ENCODE measurements around the gene SERPINA1.
"Not testable (repeated sequence)": the region's sequence is repeated elsewhere in the genome, so short reads cannot be mapped to it uniquely, and the experiment has no call there.

SERPINA1 gene

DNA sequence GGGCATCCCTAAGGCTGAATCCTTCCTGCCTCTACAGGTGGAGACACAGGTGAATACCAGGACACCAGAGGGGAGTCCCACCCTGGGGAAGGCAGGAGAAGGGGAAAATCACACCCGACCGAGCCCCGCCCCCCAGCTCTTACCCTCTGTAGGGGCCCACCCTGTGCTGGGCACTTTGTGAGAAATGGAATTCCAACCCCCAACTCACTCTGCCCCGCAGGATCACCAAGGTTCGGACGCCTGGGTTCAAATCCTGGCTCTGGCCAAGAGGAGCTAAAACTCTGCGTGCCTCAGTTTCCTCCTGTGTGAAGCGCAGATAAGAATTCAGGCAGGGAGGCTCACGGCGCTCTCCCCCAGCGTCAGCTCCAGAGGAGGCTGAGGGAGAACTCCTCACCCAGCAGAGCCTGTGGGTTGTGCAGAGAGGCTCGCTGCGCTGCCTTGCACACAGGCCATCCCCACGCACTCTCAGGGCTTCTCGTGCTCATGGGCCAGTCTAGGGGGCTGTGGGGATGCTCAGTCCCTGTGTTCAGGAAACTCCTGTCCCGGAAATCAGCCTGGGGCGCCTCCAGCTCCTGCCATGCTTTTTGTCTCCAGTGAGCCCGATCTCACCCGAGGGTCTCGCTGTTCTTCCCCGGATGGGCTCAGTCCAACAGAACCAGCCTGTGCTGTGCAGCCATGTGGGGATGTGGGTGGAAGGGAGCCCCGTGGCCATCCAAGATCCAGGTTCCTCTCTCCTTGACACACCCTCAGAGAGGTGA lies 18.5 kb downstream of the SERPINA1 start:
- DNase-seq (ENCODE audit: low read depth, low spot score) = not testable (repeated sequence)

DNA sequence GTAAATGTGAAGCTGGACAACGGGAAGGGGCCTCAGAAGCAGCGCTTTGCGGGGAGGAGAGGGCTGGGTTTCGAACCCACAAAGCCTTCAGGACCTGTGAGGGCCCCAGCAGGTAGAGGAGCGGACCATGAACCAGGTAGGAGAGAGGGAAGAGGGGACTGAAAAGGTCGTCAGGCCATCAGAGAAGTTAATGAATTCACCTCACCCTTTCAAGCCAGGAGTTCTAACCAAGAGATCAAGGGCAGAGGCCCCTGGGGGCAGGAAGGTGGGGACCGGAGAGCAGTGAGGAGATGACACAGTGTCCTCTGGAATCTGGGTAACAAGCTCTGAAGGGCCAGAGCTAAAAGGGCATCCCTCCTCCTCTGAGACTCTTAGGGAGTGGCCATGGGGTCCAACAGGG lies 19.4 kb downstream of the SERPINA1 start:
- DNase-seq (ENCODE audit: low read depth, low spot score) = no peak

DNA sequence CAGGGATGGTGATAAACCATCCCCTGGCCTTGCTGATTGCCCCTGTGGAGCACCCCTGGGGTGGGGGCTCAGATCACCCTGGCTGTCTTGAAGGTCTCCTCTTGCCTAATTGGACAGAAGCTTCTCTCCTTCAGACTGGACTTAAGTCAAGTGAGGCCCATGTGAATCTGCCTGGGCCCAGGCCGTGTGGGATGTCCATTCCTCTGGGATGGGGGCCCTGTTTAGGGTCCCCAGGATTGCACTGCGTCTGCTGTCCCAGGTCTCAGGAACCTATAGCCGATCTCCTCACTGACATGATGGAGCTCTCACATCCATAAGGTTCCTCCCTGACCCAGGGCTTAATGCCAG lies 20.2 kb downstream of the SERPINA1 start:
- no peak for DNase-seq (ENCODE audit: low read depth, low spot score)

DNA sequence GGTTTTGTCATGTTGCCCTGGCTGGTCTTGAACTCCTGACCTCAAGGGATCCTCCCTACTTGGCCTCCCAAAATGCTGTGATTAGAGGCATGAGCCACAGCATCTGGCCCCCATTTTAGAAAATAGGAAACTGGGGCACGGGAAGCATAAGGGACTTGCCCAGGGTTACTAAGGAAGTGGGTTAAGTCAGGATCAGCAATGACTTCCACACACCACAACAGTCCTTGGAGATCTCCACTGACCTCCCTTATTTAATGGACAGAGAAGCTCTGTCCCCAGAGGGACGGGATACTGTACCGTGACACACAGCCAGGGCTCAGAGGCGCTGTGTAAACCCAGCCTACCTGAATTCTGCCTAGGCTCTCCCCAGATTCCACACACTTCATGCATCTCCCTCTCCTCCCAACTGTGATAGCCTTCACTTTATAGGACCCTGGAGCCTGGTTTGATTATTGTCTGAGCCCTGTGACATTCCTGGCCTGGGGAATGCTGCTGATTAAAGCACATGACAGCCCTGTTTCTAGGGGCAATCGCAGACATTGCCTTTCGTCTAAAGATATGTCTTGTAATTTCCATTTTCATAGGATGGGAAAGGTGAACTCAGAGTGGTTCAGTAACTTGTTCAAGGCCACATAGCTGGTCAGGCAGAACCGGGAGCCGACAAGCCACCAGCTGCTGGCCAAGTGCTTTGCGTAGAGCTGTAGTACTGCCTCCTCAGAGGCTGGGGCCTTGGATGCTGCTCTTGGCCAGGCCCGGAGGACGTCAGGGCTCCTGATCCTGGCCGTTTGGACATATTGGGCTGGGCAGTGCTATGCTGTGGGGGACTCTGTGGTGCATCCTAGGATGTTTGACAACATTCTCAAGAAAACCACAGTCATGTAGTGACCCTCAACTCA lies 20.8 kb downstream of the SERPINA1 start:
- DNase-seq (ENCODE audit: low read depth, low spot score) = no peak

DNA sequence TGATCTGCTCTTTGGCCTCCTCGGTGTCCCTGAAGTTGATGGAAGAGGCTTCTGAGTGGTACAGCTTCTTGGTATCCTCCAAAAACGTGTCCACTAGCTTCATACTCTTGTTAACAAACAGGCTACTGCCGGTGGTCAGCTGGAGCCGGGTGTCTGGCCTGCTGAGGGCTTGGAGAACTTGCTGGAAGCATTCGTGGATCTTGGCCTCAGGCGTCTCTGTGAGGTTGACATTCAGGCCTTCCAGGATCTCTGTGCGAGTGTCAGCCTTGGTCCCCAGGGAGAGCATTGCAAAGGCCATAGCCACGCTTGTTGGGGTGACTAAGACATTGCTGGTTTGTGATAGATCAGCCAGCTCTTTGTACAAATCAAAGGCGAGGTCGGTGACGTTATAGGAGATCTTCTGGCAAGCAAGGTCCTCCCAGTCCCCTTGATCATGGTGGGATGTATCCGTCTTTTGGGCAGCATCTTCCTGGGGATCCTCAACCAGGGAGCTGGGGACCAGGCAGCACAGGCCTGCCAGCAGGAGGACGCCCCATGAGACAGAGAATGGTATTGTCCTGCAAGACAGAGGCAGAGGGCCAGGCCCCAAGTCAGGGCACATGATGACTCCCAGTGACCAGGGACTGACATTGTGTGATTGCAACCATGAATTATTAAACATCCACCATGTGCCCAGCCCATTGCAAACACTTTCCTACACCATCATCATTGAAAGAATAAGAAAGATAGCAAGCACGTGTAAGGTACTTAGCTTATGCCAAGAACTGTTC lies 22.1 kb downstream of the SERPINA1 start, which contains the start of gene SERPINA2:
SERPINA2 (minus strand) TSS at position 553 of the 770 bp plus-strand sequence.
- DNase-seq (ENCODE audit: low read depth, low spot score) = no peak

DNA sequence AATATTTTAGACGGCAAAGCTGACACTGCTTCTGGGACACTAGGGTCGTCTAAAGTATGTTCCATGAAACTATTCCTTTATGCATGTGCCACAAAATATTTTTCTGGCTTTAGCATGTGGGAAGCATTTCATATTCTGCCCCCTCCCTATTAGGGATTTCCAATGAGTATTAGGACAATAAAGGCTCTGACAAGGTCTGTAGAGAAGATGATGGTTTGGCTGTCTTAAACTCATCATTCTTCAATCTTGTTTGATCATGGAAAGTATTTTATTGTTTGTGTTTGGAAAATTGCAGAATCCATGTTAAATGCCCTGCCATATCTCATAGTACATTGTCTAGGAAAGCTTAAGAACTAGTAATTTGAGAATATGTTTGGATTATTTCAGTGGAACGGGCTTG lies 22.8 kb downstream of the SERPINA1 start:
- DNase-seq (ENCODE audit: low read depth, low spot score) = no peak

DNA sequence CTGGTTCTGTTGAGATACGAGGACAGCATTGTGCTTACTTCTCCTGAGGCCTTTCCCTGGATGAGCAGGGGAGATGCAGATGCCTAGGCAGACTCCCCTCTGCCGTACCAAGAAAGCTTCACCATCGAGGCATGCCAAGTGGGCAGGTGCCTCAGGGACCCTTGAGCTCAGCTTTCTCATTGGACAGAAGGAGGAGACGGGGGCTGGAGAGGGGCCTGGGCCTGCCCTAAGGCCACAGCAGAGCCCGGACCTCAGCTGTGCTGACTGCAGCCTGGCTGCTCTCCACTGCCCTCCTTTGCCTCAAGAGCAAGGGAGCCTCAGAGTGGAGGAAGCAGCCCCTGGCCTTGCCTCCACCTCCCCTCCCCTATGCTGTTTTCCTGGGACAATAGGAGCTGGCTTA lies 23.4 kb downstream of the SERPINA1 start:
- no peak for DNase-seq (ENCODE audit: low read depth, low spot score)

DNA sequence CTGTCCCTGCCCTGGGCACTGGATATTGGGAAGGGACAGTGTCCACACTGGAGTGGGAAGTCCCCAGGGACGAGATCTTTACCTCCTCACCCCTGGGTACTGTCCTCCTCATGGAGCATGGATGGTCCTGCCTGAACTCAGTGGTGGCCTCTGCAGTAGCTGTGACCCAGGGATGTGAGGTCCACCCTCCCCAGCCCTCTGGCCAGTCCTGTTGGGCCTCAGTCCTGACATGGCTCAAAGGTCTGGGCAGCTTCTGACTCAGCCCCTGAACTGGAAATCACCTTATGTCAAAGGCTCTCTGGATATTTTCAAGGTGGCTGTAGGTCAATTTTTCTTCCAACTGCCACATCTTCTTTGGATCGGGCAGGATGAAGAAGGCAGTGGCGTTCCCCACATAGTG lies 24.4 kb downstream of the SERPINA1 start:
- DNase-seq (ENCODE audit: low read depth, low spot score) = no peak

DNA sequence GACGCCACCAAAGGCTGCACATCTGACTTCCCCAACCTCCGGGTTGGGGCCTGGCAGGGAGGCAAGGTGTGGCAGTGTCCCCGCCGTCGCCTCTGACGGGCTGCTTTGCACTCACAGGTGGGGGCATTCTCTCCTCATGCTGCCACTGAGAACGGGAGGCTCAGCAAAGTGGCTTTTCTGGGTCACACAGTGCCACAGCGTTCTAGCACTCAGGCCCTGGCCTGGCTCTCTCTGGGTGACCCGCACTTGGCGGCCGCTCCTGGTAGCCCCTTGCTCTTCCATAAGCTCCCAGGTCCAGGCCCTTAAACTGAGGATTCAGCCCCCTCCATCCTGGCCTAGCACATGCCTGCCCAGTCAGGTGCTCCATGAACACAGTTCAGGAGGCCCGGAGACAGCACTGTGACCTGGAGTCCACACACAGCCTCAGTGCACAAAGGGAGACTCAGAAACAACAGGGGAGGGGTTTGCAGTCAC lies 25.2 kb downstream of the SERPINA1 start:
- DNase-seq (ENCODE audit: low read depth, low spot score) = no peak

DNA sequence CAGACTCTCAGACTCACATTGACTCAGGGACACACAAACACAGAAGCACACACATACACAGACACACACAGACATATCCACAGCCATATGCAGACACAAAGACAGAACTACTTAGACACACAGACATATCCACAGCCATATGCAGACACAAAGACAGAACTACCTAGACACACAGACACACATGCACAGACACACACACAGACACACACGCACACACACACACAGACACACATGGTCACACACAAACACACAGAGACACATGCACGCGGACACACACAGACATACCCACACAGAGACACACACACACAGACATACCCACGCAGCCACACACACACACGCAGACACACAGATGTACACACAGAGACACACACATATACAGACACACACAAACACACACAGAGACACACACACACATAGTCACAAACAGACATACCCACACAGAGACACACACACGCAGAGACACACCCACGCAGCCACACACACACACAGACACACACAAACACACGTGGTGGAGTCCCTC lies 25.7 kb downstream of the SERPINA1 start:
- no peak for DNase-seq (ENCODE audit: low read depth, low spot score)

DNA sequence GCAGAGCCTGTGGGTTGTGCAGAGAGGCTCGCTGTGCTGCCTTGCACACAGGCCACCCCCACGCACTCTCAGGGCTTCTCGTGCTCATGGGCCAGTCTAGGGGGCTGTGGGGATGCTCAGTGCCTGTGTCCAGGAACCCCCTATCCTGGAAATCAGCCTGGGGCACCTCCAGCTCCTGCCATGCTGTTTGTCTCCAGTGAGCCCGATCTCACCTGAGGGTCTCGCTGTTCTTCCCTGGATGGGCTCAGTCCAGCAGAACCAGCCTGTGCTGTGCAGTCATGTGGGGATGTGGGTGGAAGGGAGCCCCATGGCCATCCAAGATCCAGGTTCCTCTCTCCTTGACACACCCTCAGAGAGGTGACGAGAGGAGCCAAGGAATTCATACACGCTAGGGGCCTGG lies 26.7 kb downstream of the SERPINA1 start:
- DNase-seq (ENCODE audit: low read depth, low spot score) = no peak

DNA sequence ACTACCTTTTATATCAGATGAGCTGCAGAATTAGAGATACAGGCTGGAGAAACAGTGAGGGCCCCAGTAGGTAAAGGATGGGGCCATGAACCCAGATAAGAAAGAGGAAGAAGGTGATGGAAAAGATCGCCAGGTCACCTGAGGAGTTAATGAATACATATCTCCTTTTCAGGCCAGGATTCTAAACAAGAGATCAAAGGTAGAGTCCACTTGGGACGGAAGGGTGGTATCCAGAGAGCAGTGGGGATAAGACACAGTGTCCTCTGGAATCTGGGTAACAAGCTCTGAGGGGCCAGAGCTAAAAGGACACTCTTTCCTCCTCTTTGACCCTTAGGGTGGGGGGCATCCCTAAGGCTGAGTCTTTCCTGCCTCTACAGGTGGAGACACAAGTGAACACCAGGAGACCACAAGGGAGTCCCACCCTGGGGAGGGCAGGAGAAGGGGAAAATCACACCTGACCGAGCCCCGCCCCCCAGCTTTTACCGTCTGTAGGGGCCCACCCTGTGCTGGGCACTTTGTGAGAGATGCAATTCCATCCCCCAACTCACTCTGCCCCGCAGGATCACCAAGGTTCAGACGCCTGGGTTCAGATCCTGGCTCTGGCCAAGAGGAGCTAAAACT lies 27.3 kb downstream of the SERPINA1 start:
- no peak for DNase-seq (ENCODE audit: low read depth, low spot score)

DNA sequence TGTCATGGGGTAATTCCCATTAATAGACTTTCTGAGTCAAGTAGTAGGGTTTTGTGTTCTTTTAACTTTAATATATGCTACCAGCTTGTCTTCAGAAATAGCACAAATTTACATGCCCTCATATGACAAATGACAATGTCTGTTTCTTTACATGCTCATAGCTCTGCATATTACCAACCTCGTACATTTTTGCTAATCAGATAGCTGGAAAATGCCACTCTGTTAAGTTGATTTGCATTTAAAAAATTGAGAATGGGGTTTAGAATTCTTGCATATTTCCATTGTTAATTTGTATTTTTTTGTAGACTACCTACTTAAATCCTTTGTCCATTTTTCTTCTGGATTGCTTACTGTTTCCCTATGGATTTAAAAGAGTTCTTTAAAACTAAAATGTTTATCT lies 31.2 kb downstream of the SERPINA1 start:
- DNase-seq (ENCODE audit: low read depth, low spot score) = no peak

DNA sequence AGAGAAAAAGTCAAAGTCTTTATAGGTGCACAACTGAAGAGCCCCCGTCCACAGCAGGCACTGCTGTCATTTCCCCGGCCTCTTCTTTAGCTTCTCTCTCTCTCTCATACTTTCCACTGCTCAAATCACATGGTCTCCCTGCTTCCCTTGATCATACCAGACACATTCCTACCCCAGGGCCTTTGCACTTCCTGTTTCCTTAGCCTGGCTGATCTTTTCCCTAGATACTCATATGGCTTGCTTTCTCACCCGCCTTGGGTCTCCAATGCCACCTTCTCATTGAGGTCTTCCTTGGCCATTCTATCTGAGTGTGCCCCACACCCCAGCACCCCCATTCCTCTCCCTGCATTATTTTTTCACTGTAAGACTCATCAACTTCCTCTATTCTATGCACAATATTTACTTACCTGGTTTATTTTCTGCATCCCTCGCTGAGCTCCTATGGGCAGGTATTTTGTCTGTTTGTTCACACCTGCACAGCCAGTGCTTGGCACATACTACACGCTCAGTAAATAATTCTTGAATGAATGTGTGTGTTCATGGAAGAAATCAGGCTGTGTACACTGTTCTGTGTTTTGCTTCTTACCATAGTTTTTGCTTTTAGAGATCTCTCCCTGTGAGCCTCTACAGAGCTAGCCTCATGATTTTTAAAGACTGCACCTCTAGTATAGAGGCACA lies 31.9 kb downstream of the SERPINA1 start:
- no peak for DNase-seq (ENCODE audit: low read depth, low spot score)

DNA sequence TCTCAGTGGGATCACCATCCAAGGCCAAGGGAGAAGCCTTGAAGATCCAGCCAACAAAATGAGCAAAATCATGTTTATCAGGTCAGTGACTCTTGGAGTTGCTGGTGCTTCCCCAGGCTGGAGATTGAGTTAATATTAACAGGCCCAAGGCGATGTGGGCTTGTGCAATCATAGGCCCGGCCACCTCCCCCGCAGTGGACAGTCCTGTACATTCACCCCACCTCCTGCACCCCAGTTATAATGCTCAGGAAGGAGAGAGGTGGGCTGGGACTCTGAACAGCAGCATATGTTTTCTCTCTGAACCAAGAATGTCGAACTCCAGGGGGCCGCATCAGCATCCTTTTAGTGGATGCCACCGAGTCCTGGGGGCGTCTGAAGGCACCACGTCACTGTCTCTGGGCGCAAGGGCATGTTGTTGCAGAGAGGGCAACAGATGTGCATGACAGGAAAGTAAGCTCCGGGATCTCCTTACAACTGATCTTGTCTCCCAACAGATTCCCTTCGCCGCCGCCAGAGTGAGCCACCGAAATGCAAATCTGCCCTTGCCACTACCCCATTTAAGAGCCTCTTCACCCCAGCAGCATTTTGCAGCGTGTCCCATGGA lies 33.1 kb downstream of the SERPINA1 start:
- DNase-seq (ENCODE audit: low read depth, low spot score) = peak; percentile 43

DNA sequence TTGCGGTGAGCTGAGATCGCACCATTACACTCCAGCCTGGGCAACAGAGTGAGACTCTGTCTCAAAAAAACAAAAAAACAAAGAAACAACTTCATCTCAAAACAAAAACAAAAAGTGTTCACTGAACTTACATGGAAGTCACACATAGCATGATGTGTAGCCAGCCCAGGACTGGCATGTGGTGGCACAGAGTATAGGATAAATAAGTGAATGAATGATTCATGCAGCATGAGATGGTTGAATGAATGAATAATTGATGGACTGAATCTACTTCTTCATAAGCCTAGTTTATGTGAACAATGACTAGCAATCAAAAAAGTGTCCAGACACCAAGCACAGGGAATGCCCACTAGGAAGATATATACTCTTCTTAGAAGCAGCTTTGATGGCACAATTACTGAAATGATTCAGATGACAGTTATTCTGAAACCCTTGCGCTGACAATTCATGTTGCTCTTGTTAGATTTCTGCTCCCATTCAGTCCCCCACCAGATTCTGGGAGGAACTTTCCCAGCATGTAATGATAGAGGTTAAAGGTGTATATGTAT lies 33.7 kb downstream of the SERPINA1 start:
- DNase-seq (ENCODE audit: low read depth, low spot score) = no peak

DNA sequence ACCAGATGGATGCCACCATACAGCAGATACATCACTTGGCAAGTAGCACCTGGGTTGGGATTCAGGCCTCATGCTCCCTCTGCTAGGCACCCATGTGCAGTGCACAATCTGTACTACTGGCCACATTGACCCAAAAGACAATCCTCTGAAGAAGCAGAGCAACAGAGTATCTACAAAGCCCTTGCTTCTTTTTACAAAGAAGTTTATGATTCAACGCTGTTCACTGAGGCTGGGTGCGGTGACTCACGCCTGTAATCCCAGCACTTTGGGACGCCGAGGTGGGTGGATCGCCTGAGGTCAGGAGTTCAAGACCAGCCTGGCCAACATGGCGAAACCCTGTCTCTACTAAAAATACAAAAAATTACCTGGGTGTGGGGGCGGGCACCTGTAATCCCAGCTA lies 34.2 kb downstream of the SERPINA1 start:
- DNase-seq (ENCODE audit: low read depth, low spot score) = not testable (repeated sequence)

DNA sequence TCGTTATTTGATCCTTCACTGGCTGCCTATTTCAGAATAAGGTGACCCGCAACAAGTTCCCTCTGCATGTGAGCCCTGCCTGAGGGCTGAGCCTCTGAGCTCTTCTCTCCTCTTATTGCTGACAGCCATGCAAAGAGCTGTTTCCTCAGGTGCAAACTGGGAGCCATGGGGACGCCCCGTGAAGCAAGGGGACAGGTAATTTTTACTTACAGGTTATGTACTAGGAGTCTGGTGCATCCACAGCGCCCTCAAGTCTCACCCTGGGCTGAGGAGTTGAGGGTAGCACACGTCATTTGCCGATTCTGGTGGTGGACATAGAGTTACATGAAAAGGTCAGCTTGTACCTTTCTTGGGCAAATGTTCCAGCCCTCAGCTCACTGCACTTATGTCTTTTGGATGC lies 39.1 kb downstream of the SERPINA1 start:
- DNase-seq (ENCODE audit: low read depth, low spot score) = no peak

DNA sequence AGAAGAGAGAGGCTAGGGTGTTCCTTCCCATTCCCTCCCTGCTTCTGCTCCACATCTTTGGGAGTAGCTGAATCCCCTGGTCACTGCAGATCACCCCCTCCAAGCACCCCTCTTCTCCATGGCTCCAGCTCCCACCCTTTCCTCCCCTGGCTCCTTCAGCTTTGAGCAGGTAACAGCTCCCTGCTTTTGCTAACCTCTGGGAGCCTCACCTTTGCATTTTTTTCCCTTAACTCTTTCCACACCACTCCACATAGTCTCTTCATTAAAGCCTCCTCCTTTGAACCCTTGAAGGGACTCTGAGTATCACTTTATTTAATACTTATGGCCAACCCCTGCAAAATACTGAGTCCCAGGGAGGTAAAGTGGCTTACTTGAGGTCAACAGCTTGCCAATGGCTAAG lies 39.6 kb downstream of the SERPINA1 start:
- DNase-seq (ENCODE audit: low read depth, low spot score) = no peak

DNA sequence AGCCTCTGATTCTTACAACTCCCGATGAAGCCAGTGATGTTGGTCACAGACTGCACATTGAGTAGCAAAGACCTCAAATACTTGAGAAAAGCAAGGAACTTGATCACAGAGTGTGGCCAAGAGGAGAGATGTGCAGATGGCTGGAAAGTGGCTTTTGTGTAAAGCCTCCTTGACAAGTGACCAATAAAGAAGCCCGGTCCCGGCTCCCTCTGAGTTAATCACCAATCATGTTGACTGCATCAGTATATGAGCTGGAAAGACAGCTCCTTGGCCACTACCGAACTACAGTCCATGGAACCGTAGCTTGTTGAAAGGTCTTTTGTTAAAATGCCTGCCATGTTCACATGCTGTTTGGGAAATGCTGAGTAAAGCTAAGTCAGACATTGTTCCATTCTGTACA lies 41.6 kb downstream of the SERPINA1 start:
- DNase-seq (ENCODE audit: low read depth, low spot score) = no peak

All from astrocyte of the hippocampus (primary cell).